ENCODE results near the gene IDUA. TPM values are rescaled to one million over a fixed set of nuclear protein-coding genes. Genes with fewer than 3 reads are reported as not detected.

Gene IDUA
- total and polyA plus RNA-seq, 2 of the 4 experiments (the other 2 are of a cell fraction), result 0.72 to 12.5 TPM

DNA sequence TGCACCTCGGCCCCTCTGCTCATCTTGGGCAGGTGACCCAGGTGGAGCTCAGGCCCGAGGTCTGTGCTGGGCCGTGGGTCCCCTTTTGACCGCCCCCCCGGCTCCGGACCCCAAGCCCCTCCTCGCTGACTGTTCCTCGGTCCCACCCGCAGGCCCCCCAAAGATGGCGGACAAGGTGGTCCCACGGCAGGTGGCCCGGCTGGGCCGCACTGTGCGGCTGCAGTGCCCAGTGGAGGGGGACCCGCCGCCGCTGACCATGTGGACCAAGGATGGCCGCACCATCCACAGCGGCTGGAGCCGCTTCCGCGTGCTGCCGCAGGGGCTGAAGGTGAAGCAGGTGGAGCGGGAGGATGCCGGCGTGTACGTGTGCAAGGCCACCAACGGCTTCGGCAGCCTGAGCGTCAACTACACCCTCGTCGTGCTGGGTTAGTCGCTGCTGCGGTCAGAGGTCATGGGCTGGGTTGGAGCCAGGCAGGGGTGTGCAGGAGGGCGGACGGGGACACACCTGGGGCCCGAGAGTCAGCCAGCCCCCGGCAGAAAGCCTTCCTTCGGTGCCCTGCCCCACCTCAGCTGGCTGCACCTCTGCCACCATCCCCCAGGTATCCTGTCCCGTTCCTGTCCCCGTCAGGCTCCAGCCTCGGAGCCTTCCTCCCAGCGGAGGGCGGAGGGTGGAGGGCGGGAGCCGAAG, 35.4 kb downstream of the IDUA start:
- no peaks in the 10 kb centered on the region for H3K9me3 ChIP-seq (ENCODE audit: control insufficient read depth, insufficient read depth, low read length)
- no peak overlapping the region for H2BK15ac ChIP-seq (ENCODE audit: low read depth, low read length)
- POLR2A ChIA-PET (ENCODE audit: unreplicated experiment), result no interaction called here
- WGBS, 2 experiments (ENCODE audit: extremely low coverage in 2 of 2, insufficient read length in 1 of 2), result 93% methylated on average over 37 of the region's 46 CpGs; no CpG with 5 or more reads in 1 of the 2 experiments
- no peak overlapping the region for H4K5ac ChIP-seq (ENCODE audit: low read depth, low read length)
- H3K4me2 ChIP-seq (ENCODE audit: low read depth, low read length), result no peak overlapping the region
- dilution Hi-C loops (cut with HindIII; ENCODE audit: low sequenced_read_pairs, unreplicated experiment), result no loop called here
- H2BK120ac ChIP-seq (ENCODE audit: low read depth, low read length), result no peak overlapping the region
- H3K27me3 ChIP-seq (ENCODE audit: control insufficient read depth, insufficient read depth, low read length), result no peaks in the 10 kb centered on the region
- CTCF ChIA-PET, result no interaction called here
- H2AK5ac ChIP-seq (ENCODE audit: low read depth, low read length), result no peak overlapping the region
- peaks cover 0 to 4% of the 10 kb centered on the region in 2 experiments; a peak in 1 of 4 replicates for H3K79me1 ChIP-seq (ENCODE audit: low read depth in 1 of 2, low read length in 2 of 2)
- no peak overlapping the region for H3K23ac ChIP-seq (ENCODE audit: low read depth, low read length)
- H2AK9ac ChIP-seq (replicated peaks; ENCODE audit: low read depth, low read length, poor library complexity), result no peak overlapping the region
- intact Hi-C loops (cut with micrococcal nuclease), result no loop called here
- H4K20me1 ChIP-seq (ENCODE audit: insufficient read depth, low read length), result peaks cover 13% of the 10 kb centered on the region
- no peak overlapping the region for H3K9ac ChIP-seq (ENCODE audit: low read depth, low read length)
- no TSS peak for BruUV-seq (replicated peaks)
- no peak overlapping the region for H3K4me3 ChIP-seq (ENCODE audit: insufficient read depth, low read depth, low read length)
- H2BK20ac ChIP-seq (ENCODE audit: low read depth, low read length), result no peak overlapping the region
- H2AFZ ChIP-seq (replicated peaks; ENCODE audit: low read length, poor library complexity), result no peak overlapping the region
- in situ Hi-C loops (cut with MboI; ENCODE audit: low sequenced_read_pairs), result no loop called here
- DNase-seq (no peak), ATAC-seq (ENCODE audit: low read depth) (no peak)
- no peak overlapping the region for H4K91ac ChIP-seq (ENCODE audit: insufficient read depth, low read depth, low read length)
- H2BK5ac ChIP-seq (ENCODE audit: low read depth, low read length, poor library complexity, severe bottlenecking), result no peak overlapping the region
- no peak overlapping the region for H3K14ac ChIP-seq (replicated peaks; ENCODE audit: low read depth, low read length)
- no peak overlapping the region for H3K18ac ChIP-seq (ENCODE audit: low read depth, low read length)
- no peak overlapping the region for H3K4ac ChIP-seq (ENCODE audit: low read depth, low read length)
- peaks cover 11% of the 10 kb centered on the region for H3K9me1 ChIP-seq (ENCODE audit: insufficient read depth, low read length)
- H4K8ac ChIP-seq (ENCODE audit: low read depth in 2 of 2, low read length in 2 of 2), result no peak overlapping the region
- H3K56ac ChIP-seq (ENCODE audit: extremely low read depth, insufficient read depth, low read length), result no peak overlapping the region
- no peak overlapping the region for H3K27ac ChIP-seq (ENCODE audit: insufficient read depth, low read length)
- peaks cover 2% of the 10 kb centered on the region; the same call in 1 of the 2 replicates for H3K4me1 ChIP-seq (ENCODE audit: control insufficient read depth, insufficient read depth, low read length)
- TF ChIP-seq FOS (IDR thresholded peaks at IDR 0.05; ENCODE audit: low read depth, low read length) (no peak), MAFK (IDR thresholded peaks at IDR 0.05; ENCODE audit: low read depth, low read length) (no peak), POLR2A (IDR thresholded peaks at IDR 0.05; ENCODE audit: low read depth, low read length) (no peak), RCOR1 (IDR thresholded peaks at IDR 0.05; ENCODE audit: insufficient replicate concordance, low read length) (no peak), USF2 (IDR thresholded peaks at IDR 0.05; ENCODE audit: low read depth, low read length) (no peak), ELK1 (IDR thresholded peaks at IDR 0.05; ENCODE audit: borderline replicate concordance, low read depth, low read length) (no peak), BHLHE40 (IDR thresholded peaks at IDR 0.05; ENCODE audit: low read depth, low read length) (no peak), MAZ (IDR thresholded peaks at IDR 0.05; ENCODE audit: borderline replicate concordance, low read depth, low read length) (no peak)
- H3K36me3 ChIP-seq (ENCODE audit: control insufficient read depth, insufficient read depth, low read length), result peaks cover 23% of the 10 kb centered on the region
